COLO668 (cell line): ENCODE data around the gene MICOS13.

Experiments used
- DNase-seq: peaks from one replicate; lab custom pipeline; 2025; ENCODE audit not compliant: unreplicated experiment; lab: John Stamatoyannopoulos, UW

MICOS13 gene

DNA sequence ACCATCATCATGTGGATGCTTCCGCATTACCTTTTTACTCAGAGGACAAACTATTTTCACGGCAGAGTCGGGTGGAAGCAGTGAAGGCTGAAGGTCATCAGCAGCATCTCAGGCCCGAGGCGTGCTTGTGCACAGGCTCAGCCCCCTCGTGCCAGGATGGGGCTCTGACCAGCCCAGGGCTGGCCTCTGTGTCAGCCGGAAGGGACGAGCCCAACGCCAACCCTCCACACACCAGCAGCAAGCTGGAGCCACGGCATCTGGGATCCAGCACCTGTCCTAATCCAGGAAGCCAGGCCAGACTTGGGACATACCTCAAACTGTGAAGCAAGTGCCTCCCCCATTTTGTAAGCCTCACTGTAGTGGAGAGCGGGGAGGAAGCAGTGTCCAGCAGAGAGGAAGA, 11.1 kb downstream of the MICOS13 start:
- DNase-seq: no peak

GRCh38 chr19:5667751-5668271, 12.5 kb downstream of the MICOS13 start:
- DNase-seq: peak; percentile 11

DNA sequence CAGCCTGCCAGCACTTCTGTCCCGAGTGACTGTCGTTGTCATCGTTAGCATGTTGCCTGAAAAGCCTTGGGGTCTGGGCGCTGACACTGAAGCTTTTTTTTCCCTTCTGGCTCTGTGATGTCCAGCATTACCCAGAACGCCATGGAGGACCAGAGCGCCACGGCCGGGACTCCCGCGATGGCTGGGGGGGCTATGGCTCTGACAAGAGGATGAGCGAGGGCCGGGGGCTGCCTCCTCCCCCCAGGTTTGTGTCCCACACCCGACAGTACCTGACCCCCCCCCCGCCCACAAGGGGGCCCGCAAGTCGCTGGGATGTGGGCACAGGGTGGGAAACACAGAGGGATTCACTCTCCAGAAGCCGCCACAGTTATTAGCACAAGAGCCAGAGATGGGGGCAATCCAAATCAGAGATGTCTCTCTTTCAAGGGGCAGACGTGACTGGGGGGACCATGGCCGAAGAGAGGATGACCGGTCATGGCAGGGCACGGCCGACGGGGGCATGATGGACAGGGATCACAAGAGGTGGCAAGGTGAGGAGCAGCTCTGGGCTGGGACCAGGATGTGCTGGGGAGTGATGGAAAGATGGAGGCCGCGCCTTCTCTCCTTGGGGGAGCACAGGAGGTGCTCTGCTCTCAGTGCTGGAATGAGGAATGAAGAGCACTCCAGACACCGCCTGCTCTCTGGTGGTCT, 13.2 kb downstream of the MICOS13 start:
- no peak for DNase-seq

DNA sequence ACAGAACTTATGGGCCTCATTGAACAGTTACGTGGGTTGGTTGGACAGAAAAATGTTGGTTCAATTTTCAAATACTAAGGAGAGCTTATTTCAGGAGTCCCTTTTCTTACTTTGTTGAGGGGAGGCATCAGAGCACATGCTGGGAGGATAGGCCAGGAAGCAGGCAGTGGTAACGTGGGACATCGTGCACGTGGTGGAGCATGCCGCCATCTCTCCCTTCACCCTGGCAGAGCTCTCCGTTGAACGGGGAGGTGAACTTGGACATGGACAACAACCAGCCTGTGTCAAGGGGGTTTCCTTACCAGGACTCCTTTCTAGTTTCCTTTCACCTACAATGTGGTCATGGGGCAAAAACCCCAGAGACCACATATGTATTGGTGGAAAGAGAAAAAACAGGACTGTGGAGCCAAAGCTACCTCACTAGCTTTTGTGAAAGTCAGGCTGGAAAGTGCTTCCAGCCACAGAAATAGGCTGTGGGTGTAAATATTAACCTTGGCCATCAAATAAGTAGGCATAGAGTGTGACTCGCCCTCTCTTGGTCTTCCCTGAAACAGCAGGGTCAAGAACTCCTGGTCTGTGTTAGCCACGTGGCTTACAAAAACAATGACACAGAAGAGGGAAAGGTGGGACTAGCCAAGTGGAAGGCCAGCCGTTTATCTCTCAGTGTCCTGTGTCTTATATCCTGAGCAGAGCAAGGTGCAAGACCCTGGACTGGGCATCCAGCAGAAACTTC, 14.4 kb downstream of the MICOS13 start:
- no peak for DNase-seq

- no peak for DNase-seq
These were observed 15.8 kb downstream of the MICOS13 start for GRCh38 chr19:5664515-5664914.

GRCh38 chr19:5663904-5664303, 16.4 kb downstream of the MICOS13 start:
- DNase-seq: no peak

GRCh38 chr19:5661483-5661882, 18.8 kb downstream of the MICOS13 start:
- DNase-seq: no peak

DNA sequence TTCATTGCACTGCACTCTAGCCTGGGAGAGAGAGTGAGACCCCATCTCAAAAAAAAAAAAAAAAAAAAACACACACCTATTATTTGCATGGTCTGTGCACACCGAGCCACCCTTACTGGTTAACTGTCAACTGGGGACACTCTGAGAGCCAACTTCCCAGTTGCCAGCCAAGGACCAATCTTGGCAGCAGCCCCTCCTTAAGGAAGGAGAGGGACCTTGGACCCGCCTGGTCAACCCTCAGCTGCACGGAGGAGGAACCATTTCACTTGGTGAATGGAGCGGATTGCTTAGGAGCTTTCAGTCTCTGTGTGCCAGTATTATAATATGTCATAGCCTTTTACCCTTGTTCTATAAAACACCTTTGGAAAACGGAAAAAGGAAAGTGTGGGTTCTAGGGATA, 24.9 kb downstream of the MICOS13 start:
- no peak for DNase-seq

GRCh38 chr19:5654931-5655330, 25.4 kb downstream of the MICOS13 start:
- no peak for DNase-seq

- no peak for DNase-seq
These were observed 28.1 kb downstream of the MICOS13 start for GRCh38 chr19:5652261-5652660.

DNA sequence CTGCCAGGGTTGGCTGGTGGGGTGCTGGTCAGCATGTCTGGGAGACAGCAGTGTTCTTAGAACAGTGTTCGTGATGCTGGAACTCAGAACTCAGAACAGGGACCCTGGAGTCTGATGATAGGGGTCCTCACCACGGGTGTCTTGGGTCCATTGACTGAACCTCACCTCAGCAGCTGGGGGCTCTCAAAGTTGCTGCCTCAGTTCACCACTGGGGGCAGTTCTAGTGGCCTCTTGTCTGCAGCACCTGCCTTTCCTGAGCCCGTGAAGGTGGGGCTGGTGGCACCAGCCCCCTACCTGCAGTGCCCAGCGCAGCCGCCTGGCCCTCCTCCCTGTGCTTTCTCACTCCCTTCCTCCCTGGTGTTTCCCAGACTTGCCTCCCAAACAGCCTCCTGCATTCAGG, 29.0 kb downstream of the MICOS13 start:
- no peak for DNase-seq

DNA sequence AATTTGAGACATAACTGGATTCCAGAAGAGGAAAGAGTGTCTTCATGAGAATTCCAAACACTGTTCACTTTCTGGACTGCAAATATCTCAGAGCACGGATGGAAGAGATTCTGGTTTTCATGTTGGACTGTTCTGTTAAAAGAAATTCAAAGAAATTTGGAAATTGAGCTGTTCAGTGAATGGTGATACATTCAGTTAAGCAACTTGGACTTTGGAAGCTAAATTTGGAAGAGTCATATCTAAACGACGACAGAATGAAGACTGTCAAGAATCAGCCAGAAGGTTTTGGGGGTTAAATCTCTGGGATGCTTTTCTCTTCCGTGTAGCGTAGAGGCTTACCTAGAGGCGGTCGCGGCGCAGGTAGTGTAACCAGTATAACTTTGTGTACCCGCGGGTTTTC, 31.9 kb downstream of the MICOS13 start:
- no peak for DNase-seq

- DNase-seq: no peak
These were observed 33.6 kb downstream of the MICOS13 start for GRCh38 chr19:5646703-5647102.

DNA sequence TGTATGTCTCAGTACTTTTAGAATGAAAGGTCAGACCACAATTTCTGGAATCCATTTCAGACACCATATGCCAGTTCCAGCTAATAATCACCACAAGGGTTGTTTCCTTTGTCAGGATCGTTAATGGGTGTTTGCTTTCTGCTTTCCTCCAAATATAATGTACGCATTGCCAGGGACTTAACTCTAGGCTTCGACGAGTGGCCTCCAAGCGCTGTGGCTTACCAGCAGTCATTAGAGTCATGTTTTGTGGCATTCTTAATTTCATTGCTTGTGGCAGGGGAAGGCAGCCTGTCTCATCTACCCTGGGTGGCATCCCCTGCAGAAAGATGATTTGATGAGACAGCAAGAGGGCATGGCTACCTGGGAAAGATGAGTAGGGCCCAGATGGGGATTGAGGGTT, 34.9 kb downstream of the MICOS13 start:
- peak; percentile 8 for DNase-seq

GRCh38 chr19:5644037-5644436, 36.3 kb downstream of the MICOS13 start:
- DNase-seq: no peak

DNA sequence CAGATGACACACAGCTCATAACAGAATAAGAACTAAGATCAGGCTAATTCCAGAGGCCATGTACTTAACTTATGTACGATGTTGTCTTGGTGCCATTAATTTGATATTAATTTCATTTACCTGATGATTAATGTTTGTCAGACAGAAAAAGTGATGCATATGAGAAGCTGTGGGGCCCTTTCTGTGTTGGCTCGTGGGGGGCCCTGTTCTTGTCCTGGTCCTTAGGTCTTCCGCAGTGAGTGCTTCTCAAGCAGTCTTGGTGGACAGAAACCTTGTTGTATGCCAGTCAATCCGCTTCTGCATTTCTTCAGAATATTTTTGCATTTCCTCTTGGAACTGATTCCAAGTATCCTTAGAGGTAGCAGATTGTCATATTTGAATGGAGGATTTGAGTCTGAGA, 37.3 kb downstream of the MICOS13 start:
- DNase-seq: no peak

- DNase-seq: no peak
These were observed 38.1 kb downstream of the MICOS13 start for GRCh38 chr19:5642204-5642603.

GRCh38 chr19:5641171-5641570, 39.1 kb downstream of the MICOS13 start:
- DNase-seq: no peak

GRCh38 chr19:5637971-5638370, 42.3 kb downstream of the MICOS13 start:
- no peak for DNase-seq

- DNase-seq: no peak
These were observed 44.9 kb downstream of the MICOS13 start for GRCh38 chr19:5635427-5635826.

DNA sequence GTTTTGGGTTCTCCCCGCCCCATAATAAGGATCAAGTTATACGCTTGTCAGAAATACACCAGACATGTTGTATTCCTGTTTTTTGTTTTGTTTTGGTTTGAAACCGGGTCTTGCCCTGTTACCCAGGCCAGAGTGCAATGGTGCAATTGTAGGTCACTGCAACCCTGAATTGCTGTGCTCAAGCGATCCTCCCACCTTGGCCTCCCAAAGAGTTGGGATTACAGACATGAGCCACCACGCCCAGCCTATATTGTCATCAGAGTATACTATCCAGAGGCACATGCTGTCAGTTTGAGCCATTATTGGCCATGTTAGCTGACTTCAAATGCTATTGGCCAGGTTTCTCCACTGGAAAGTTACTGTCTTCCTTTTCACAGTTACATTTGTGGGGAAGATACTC, 47.7 kb downstream of the MICOS13 start:
- DNase-seq: no peak

GRCh38 chr19:5632241-5632612, 48.1 kb downstream of the MICOS13 start:
- DNase-seq: no peak
